Activated CD4-positive, alpha-beta T cell treated with anti-CD3 and anti-CD28 coated beads for 48 hours (primary cell): Measurements from ENCODE around the gene SMCR8.
"Not testable (repeated sequence)": the region's sequence is repeated elsewhere in the genome, so short reads cannot be mapped to it uniquely, and the experiment has no call there.

Source experiments
- DNase-seq: peaks from one replicate; pipeline ENCODE4 v3.0.0-alpha.2; 2020

Gene SMCR8, protein sequence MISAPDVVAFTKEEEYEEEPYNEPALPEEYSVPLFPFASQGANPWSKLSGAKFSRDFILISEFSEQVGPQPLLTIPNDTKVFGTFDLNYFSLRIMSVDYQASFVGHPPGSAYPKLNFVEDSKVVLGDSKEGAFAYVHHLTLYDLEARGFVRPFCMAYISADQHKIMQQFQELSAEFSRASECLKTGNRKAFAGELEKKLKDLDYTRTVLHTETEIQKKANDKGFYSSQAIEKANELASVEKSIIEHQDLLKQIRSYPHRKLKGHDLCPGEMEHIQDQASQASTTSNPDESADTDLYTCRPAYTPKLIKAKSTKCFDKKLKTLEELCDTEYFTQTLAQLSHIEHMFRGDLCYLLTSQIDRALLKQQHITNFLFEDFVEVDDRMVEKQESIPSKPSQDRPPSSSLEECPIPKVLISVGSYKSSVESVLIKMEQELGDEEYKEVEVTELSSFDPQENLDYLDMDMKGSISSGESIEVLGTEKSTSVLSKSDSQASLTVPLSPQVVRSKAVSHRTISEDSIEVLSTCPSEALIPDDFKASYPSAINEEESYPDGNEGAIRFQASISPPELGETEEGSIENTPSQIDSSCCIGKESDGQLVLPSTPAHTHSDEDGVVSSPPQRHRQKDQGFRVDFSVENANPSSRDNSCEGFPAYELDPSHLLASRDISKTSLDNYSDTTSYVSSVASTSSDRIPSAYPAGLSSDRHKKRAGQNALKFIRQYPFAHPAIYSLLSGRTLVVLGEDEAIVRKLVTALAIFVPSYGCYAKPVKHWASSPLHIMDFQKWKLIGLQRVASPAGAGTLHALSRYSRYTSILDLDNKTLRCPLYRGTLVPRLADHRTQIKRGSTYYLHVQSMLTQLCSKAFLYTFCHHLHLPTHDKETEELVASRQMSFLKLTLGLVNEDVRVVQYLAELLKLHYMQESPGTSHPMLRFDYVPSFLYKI

DNA sequence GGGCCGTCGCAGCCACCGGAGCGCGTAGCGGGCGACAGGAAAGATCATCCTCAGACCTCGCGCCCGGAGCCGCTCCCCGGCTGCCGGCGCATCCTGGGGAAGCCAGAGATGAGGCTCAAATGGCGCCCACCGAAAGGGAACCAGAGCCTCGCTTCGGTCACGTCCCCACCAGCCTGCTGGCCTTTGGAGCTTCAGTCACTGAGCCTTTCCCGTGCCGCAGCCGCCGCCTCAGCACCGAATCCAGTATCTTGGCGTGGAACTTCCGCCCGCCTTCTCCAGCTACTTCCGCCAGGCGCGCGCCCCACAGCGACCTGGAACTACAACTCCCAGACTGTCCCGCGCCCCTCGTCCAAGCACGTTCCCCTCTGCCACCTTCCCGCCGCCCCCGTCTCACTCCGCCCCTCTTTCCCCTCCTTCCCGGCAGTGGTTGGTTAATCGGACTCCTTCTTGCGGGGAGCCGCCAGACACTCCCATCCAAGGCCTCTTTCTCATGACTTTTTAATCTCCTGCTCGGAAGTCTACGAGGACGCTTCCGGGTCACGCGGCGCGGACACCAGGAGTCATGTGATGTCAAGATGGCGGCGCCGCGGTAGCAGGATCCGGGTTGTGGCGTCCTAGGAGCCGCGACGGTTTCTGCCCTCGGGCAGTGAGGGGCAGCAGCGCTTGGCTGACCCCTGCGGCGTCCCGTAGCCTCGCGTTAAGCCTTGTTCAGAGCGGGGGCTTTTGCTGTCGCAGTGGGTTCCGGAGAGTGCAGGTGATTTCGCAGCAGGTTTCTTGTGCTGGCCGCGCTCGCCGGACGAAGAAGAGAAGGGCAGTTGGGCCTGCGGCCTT is at the start of gene SMCR8, which contains the start of gene TOP3A:
TSS of gene SMCR8 (plus strand) at position 563 of the 831 bp plus-strand sequence. CDS start 497 bp downstream, outside the sequence.
TSS of gene TOP3A (minus strand) at position 264 of the 831 bp plus-strand sequence. CDS start at position 48, 216 bp downstream.
- peak; percentile 98 for DNase-seq

DNA sequence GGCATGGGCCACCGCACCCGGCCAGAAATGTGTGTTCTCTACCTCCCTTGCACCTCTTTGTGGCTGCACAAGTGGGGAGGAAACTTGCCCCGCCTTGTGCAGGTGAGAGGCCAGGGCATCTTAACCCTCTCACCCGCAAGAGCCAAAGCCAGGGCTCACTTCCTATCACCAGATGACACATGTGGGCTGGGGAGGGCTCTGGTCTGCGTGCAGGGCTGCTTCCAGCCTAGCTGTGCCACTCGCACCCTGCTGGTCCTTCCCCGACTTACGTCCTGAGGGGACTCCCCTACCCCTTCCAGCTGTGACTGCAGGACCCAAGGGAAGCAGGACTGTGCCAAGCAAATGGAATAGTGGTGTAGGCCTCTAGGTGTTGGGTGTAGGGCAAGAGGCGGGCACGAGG is 47.7 kb upstream of the SMCR8 start:
- no peak for DNase-seq

DNA sequence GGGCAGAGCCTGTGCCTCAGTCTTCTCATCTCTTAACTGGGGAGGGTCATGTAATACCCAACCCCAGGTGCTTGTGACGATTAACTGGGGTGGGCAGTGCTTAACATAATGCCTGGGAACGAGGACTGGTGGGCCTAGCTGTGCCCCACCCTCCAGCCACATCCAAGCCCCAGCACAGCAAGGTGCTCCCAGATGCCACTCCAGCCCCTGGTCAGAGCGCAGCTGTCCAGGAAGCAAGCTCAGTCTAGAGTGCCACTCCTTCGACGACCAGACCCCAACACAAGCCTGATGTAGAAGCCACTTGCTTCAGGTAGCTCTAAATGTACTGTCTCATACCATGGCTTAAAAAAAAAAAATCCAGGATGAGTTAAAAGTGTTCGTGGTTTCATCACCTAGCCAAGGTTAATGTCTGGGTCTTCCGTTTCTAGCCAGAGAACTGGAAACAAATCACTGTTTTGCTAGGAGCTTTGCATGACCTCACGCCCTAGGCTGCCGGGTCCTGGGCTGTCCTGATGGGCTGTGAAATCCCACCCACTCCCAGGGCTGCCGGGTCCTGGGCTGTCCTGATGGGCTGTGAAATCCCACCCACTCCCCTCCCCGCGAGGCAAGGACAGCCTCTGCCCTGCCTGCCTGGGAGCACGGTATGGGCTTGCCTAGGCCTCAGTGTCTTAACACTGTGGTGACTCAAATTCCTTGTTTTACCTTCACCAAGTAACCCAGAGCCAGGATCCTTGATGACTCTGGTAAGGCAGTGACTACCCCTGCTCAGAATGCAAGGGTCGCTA is 47.0 kb upstream of the SMCR8 start:
- DNase-seq, result no peak

DNA sequence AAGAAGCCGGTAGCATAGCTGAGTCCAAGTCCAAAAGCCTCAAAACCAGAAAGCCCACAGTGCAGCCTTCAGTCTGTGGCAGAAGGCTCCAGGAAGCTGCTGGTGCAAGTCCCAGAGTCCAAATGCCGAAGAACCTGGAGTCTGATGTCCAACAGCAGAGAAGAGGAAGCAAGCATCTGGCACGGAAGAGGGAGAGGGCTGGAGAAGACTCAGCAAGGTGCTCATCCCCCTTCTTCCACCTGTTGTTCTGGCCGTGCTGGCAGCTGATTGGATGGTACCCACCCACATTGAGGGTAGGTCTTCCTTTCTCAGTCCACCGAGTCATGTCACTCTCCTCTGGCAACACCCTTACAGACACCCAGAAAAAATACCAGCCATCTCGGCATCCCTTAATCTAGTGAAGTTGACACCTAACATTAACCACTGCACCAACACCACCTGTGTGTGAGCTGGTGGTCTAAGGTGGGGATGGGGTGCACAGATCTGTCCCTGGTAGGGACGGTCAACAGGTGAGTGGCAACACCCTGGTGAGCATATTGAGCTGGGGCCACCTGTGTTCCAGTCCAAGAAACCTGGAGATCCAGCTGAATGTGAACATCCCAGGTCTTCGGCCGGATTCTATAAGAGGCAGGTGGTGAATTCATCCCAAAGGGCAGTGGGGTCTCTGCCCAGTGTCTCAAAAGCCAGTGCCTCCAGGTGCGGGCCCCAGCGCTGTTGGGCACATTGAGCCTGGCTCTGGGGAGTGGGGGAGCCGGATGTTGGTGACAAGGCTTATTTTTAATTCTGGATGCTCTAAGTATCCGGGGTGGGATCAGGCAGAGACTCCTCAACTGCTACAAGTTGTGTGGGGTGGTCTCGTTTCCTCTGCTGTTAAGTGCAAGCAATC is 44.8 kb upstream of the SMCR8 start:
- DNase-seq, result no peak

DNA sequence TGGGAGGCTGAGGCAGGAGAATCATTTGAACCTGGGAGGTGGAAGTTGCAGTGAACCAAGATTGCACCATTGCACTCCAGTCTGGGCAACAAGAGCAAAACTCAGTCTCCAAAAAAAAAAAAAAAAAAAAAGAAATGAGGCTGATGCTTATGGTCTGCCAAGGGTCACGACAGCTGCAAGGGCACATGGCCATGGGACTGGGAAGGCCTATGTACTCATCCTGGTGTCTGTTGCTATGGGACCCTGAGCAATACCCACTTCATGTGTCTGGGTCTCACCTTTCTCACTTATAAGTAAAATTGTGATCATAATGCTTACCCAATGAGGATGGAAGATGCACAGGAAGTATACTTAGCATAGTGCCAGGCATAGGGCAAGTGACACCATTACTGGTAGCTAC is 38.0 kb upstream of the SMCR8 start:
- no peak for DNase-seq

DNA sequence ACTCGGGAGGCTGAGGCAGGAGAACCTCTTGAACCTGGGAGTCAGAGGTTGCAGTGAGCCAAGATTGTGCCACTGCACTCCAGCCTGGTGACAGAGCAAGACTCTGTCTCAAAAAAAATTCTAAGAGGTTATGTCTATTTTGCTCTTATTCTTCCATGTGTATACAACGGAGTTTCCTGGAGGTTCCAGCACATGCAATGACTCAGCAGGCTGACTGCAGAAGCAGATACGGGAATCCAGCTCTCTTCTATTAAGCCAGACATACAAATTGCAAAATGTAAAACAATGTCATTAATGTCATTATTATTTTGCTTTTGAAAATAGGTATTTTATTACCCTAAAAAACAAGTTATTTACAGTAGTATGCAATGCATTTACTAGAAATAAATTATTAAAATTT is 36.2 kb upstream of the SMCR8 start:
- no peak for DNase-seq

DNA sequence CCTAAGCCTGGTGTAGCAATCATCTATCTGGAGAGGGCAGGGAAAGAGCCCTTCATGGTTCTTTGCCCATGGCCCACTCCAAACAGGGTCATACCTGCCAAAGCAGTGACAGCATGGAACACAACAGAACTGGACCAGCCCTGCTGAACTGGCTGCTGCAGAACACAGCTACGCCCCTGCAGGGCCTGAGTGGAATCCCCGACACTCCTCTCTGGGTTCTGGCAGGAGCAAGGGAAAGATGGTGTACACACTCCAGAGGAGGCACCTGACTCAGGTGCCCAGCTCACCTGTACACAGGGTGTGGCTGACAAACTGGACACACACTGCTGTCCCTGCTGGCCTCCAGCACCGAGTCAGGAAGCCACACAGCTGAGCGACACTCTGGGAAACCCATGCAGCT is 34.8 kb upstream of the SMCR8 start:
- no peak for DNase-seq

DNA sequence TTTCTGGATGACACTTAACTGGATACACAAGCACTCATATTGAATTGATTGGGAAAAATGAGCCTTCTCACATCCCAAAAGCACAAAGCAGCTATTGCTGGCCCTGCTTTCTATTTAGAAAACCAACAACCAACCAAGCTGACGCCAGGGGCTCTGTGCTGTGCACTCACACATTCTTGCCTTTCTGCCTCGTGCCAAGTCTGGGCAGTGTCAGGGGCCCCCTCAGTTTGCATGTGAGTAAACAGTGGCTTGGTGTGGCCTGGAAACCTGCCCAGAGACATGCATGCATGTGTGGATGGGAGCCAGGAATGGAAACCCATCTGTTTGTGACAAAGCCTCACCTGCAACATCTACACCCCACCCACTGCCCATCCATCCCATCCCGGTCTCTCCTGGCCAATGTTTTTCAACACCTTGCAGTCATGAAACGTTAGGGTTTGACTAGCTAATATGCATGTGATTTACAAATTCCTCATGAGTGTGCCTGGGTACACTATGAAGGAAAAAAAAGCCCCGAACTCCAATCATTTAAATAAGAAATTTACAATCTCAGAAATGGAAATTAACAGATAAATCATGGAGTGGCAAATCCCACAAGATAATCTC is 34.2 kb upstream of the SMCR8 start:
- no peak for DNase-seq

DNA sequence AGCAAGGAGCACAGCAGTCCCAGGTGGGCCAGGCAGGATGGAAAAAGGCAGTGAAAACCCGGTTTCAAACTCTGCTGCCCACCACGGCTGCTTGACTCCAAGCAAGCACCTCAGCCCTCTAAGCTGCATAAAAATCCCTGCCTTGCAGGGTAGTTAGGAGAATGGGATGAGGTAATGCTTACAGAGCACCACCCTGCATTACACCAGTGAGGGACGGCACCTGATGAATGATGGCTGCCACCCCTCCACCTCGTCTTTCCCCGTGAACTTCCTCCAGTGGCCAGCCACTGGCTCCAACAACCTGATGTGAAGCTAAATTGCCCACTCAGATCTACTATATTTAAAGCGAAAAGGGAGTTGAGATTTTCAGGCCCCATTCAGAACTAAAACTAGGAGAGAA is 33.3 kb upstream of the SMCR8 start:
- DNase-seq, result no peak

DNA sequence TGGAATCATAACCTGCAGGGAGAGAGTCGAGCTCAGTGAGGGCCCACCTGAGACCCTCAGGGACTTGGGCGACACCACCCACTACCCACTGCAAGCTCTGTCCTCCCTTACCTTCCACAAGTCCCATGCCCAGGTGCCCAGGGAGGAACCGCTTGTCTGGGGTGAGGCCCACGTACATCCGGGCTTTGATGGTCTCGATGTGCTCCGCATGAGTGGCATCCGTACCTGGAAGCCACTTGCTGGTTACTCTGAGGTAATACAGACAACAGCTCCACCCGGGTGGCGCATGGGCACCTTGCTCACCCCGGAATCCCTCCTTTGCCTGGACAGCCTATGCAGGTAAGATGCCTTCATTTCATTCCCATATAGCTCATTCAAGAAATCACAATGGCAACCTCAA is 29.8 kb upstream of the SMCR8 start:
- no peak for DNase-seq

DNA sequence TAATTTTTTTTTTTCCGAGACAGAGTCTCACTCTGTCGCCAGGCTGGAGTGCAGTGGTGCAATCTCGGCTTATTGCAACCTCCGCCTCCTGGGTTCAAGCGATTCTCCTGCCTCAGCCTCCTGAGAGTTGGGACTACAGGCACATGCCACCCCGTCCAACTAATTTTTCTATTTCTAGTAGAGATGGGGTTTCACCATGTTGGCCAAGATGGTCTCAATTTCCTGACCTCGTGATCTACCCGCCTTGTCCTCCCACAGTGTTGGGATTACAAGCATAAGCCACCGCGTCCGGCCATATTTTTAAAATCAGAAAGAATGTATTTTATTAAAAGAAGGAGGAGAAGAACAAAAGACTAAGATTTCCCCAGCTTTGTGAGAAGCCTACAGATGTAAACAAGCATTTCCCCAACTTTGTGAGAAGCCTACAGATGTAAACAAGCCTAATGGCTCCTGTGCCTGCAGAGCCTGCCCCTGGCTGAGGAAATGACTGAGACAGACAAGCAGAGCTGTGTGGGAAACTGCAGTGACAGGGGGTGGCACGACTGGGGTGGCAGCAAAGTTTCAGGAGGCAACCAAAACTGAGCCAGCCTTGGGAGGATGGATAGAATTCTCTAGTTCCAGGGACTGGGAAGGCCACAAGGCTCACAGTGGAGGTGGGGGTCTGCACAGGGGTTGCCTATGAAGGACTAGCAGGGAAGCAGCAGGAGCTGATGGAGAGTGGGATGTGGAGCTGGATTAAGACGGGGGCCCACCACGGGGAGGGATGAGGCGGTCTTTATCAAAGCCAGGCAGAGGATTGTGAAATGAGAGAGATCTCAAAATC is 23.2 kb upstream of the SMCR8 start:
- DNase-seq, result no peak

DNA sequence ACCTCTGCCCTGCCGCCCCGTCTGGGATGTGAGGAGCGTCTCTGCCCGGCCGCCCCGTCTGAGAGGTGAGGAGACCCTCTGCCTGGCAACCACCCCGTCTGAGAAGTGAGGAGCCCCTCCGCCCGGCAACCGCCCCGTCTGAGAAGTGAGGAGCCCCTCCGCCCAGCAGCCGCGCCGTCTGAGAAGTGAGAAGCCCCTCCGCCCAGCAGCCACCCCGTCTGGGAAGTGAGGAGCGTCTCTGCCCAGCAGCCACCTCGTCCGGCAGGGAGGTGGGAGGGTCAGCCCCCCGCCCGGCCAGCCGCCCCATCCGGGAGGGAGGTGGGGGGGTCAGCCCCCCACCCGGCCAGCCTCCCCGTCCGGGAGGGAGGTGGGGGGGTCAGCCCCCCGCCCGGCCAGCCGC is 17.0 kb upstream of the SMCR8 start:
- DNase-seq, result not testable (repeated sequence)

DNA sequence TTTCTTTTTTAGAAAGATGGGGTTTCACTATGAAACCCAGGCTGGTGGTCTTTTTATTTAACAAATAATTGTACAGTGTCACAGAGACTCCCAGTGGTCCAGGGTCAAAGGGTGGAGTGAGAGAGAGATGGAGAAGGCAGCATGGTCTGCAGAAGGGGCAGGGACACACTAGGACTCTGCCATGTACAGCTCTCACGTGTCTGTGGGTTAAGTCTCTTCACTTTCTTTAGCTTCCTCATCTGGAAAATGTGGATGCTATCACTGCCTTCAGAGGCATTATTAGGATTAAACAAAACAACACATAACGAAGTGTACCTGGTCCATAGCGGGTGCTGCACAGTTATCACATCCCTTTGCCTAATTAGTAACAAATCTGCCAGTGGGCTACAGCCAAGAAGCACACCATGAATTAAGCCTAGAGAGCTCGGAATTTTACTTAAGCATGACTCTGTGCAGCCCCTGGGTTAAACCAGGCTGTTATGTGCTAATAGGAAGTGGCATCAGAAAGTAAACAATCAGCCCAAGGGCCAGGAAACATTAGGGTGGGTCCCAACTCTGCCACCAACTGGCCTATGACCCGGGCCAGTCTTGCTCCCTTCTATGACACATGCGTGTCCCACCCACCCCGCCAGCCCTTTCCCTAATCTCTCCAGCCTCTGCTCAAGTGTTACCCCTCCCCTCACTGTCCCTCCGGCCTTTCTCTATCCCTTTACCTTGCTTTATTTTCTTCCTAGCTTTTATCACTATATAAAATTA is 14.2 kb upstream of the SMCR8 start:
- no peak for DNase-seq

DNA sequence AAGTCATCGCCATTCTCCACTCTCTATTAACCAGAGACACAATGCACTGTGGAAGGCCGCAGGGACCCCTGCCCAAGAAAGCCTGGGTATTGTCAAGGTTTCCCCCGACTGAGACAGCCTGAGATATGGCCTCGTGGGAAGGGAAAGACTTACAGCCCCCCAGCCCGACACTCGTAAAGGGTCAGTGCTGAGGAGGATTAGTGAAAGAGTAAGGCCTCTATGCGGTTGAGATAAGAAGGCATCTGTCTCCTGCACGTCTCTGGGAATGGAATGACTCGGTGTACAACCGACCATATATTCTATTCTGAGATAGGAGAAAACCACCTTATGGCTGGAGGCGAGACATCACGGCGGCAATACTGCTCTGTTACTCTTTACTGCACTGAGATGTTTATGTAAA is 11.9 kb upstream of the SMCR8 start:
- DNase-seq, result not testable (repeated sequence)

DNA sequence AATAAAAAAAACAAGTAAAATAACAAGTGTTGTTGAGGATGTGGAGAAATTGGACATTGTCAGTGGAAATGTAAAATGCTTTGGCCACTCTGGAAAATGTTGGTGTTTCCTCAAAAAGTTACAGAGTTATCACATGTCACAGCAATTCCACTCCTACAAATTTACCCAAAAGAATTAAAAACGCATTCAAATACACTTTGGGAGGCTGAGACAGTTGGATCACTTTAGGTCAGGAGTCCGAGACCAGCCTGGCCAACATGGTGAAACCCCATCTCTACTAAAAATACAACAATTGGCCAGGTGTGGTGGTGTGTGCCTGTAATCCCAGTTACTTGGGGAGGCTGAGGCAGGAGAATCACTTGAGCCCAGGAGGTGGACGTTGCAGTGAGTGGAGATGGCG is 5.9 kb upstream of the SMCR8 start:
- DNase-seq, result no peak

DNA sequence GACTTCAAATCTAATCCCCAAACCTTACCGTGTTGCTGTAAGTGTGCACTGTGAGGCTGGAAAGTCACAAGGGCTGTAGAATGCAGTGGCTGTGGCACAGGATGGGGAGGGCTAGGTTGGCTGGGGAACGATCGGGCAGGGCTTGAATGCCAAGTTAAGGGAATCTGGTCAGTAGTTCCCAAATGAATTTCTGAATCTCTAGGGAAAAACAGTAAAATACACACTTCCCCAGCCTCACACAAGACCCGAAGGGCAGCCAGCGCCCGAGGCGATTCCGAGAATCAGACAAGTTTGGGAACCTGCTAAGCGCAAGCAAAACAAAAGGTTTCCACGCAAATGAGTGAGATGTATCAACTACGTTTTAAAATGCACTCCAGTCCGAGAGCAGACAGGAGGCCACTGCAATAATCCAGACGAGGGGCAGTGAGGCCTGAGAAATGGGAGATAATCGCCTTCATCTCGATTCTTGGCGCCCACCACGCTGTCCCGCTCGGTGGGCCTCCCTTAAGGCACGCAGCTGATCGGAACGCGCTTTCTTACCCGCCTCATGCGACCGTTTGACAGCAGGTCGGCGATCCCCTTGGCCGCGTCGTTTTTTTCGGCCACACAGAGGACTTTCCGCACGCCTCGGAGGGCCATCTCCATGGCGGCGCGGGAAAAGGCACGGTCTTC is 898 bp upstream of the SMCR8 start:
- no peak for DNase-seq

DNA sequence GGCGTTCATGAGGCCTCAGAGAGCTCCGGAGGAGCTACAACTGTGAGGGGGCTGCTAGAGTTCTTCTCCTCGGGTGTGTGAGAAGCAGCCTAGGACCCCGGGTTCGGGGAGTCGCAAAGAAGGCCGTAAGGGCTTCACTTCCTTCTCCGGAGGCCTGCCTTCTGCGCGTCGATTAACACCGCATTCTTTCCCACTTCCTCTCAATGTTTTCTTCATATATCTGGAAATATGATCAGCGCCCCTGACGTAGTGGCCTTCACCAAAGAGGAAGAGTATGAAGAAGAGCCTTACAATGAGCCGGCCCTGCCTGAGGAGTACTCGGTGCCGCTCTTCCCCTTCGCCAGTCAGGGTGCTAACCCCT is 449 bp downstream of the SMCR8 start:
- DNase-seq, result peak; percentile 44

DNA sequence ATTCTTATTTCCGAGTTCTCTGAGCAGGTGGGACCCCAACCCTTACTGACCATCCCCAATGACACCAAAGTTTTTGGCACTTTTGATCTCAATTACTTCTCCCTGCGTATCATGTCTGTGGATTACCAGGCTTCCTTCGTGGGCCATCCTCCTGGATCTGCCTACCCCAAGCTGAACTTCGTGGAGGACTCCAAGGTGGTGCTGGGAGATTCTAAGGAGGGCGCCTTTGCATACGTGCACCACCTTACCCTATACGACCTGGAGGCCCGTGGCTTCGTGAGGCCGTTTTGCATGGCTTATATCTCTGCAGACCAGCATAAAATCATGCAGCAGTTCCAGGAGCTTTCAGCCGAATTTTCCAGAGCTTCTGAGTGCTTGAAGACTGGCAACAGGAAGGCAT is 868 bp downstream of the SMCR8 start:
- no peak for DNase-seq
